ENCODE results near the gene NPHP1.
"Not testable (repeated sequence)": the region's sequence is repeated elsewhere in the genome, so short reads cannot be mapped to it uniquely, and the experiment has no call there.

NPHP1 gene

DNA sequence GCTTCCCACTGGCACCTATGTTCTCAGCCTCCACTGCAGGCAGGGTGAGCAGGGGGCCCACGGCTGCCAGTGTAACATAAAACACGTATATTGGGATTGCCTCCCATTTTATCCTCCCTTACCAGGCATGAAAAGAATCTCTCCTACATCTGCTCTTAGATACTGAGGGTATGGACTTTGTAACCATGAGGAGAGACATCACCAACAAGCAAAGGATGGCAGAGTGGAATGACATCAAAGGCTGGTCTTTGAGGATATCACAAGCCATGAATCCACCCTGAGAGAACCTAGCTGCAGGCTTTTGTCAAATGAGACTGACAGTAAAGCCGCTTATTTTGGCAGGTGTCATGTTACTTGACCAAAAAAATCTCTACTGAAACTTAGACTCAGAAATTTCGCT lies 7.4 kb downstream of the NPHP1 start:
- DNase-seq (ENCODE audit: low spot score), result no peak

GRCh38 chr2:110190169-110190568 lies 14.6 kb downstream of the NPHP1 start:
- DNase-seq (ENCODE audit: low spot score), result not testable (repeated sequence)

DNA sequence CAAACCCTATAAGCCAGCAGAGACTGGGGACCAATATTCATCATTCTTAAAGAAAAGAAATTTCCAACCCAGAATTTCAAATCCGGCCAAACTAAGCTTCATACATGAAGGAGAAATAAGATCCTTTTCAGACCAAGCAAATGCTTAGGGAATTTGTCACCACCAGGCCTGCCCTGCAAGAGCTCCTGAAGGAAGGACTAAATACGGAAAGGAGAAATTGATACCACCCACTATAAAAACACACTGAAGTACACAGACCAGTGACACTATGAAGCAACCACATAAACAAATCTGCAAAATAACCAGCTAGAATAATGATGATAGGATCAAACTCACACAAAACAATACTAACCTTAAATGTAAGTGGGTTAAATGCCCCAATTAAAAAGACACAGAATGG lies 22.4 kb downstream of the NPHP1 start:
- no peak for DNase-seq (ENCODE audit: low spot score)

DNA sequence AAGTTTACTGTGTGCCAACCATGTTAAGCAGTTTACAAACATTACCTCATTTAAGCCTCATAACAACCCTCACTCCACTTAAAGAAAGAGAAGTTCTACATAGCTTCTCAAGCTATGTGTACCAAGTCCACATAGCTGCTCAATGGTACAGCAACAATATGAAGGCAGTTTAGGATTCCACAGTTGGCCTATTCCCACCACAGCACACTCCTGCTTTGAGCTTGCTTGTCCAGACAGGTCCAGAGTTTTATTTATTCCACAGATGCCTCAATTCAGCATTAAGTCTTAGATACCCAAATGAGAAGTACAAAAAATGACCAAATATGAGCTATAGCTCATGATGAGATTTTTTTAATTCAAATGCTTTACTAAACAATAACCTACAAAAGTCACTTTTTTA lies 24.8 kb downstream of the NPHP1 start:
- no peak for DNase-seq (ENCODE audit: low spot score)

- DNase-seq (ENCODE audit: low spot score), result peak; percentile 6
Observed at GRCh38 chr2:110173523-110173922, 31.3 kb downstream of the NPHP1 start.

- no peak for DNase-seq (ENCODE audit: low spot score)
Observed at GRCh38 chr2:110172506-110172905, 32.3 kb downstream of the NPHP1 start.

DNA sequence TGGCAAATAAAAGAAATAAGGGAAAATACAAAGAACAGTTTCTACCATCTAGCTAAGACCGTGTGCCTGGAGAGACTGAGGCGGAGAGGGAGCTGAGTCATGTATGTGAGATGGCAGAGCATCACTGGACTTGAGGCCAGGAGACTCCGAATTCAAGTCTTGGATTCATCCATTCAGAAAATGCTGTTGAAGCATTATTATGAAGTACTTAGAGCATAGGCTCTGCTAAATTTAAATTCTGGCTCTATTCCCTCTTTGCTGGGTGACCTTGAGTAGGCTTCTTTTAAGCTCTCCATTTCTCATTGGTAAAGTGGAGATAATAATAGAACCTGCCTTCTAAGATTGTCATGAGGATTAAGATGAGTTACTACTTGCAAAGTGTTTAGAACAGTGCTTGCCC lies 34.7 kb downstream of the NPHP1 start:
- DNase-seq (ENCODE audit: low spot score), result no peak

DNA sequence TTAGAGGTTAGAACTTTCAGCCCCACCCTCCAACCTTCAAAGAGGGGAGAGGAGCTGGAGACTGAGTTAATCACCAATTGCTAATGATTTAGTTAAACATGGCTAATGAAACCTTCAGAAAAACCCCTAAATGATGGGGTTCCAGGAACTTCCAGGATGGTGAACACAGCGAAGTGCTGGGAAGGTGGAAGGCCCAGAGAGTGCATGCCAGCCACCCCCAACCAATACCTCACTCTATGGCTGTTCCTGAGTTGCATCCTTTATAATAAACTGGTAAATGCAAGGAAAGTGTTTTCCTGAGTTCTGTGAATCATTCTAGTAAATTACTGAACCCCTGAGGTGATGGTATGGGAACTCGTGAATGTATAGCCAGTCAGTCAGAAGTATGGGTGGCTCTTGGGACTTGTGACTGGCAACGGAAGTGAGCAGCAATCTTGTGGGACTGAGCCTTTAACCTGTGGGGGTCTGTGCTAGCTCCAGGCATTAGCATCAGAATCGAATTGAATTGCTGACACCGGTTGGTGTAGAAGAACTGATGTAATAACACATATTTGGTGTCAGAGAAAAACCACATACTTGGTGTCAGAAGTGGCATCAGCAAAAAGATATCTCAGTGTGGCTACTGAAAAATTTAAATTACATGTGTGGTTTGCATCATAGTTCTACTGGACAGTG lies 37.4 kb downstream of the NPHP1 start:
- no peak for DNase-seq (ENCODE audit: low spot score)

DNA sequence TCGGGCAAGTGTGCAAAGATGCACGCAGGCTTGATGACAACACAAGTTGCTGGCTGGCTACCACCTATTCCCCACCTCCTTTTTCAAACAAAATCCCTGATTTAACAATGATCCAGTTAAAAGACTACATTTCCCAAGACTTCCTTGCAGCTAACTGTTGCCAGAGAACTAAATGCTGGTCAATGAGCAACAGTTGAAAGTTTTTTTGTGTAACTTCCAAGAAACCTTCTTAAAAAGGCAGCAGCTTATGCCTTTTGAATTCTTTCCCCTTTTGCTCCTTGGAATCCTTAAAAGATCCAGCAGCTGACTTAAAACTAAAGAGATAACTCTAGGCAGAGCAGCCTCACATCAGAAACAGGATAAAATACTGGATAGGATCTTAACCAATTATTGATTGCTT lies 38.5 kb downstream of the NPHP1 start:
- no peak for DNase-seq (ENCODE audit: low spot score)

DNA sequence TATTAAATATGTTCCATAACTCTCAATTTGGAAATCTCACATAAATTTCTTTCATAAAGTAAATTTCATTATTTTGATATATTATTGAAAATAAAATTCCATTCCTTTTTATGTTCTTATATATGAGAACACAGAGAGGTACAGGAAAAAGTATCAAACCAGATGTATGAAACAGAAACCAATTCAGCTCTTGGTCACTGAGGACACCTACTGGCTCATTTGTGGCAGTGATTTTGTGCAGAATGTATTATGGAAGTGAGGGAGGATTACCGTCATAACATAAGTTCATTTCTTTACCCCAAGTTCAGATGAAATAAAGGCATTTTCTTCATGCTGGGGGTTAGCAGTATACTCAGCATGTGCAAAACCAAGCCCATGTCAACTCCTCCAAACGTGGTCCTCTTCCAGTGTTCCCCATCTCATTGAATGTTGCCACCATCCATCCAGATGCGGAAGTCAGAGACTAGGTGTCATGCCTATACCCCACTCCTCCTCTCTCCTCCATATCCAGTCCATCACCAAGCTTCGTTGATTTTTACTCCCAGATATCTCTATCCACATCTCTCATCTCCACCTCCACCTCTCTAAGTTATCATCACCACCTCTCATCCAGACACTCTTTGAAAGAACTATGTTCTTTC lies 47.5 kb downstream of the NPHP1 start:
- peak; percentile 46 for DNase-seq (ENCODE audit: low spot score)

- not testable (repeated sequence) for DNase-seq (ENCODE audit: low spot score)
Observed at GRCh38 chr2:110154828-110155227, 50.0 kb downstream of the NPHP1 start.

DNA sequence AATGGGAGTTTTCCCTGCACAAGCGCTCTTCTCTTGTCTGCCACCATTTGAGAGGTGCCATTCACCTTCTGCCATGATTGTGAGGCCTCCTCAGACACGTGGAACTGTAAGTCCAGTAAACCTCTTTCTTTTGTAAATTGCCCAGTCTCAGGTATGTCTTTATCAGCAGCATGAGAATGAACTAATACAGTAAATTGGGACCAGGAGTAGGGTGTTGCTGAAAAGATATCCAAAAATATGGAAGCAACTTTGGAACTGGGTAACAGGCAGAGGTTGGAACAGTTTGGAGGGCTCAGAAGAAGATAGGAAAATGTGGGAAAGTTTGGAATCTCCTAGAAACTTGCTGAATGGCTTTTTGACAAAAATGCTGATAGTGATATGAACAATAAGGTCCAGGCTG lies 50.6 kb downstream of the NPHP1 start:
- DNase-seq (ENCODE audit: low spot score), result not testable (repeated sequence)

GRCh38 chr2:110153416-110153815 lies 51.4 kb downstream of the NPHP1 start:
- no peak for DNase-seq (ENCODE audit: low spot score)

- no peak for DNase-seq (ENCODE audit: low spot score)
Observed at GRCh38 chr2:110152943-110153342, 51.9 kb downstream of the NPHP1 start.

DNA sequence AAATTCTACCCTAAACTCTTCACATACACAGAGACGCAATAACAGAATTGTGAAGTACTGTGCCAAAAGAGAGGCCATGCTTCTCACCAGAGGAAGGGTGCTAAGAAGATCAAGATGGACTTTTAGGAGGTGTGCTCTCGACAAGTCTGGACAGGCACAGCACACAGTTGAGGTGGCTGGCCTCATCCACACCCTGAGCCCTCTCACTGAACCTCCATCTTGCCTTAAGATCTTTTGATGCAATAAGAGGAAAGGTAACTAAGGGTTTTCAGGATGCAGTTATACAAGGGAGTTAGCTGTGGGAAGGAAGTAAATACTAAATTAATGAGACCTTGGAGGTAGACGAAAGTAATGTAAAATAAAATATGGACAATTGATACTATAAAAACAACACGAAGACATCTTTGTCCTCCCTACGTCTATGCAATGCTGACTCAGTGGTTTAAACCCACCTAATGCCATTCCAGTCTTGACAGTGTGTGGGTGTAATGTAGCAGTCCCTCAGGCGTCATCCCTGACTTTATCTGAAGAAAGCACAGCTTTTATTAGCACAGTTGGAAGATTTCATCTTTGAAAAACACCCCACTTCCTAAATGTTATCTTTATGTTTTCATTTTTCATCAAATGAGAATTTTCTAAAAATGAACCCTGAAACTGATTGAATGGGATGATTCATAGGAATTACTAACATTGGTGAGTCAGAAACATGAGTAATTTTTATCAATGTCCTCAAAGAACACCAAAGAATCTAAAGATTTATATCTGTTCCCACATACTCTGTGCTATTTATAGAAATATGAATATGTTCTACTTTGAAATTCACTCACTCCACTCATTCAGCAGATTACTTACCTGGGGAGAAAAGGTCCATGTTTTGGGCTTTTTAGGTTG lies 55.2 kb downstream of the NPHP1 start:
- DNase-seq (ENCODE audit: low spot score), result peak; percentile 24

DNA sequence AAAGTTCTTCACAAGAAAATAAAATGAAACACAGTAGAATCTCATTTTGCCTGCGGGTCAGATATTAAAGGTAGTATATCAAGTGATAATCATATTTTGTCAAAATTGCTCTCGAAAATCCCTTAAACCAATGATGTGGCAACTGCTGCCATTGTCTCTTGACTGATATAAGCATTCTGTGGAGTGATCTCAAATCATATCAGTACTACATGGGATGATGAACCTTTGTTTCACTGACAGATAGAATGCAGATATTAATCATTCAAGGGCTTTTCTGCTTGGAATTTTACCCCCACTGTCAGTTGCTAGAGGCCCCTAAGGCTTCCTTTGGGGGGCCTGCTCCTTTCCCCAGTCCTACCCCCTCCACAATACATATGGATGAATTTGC lies 57.9 kb downstream of the NPHP1 start:
- no peak for DNase-seq (ENCODE audit: low spot score)

GRCh38 chr2:110146183-110146944 lies 58.4 kb downstream of the NPHP1 start:
- DNase-seq (ENCODE audit: low spot score), result no peak

DNA sequence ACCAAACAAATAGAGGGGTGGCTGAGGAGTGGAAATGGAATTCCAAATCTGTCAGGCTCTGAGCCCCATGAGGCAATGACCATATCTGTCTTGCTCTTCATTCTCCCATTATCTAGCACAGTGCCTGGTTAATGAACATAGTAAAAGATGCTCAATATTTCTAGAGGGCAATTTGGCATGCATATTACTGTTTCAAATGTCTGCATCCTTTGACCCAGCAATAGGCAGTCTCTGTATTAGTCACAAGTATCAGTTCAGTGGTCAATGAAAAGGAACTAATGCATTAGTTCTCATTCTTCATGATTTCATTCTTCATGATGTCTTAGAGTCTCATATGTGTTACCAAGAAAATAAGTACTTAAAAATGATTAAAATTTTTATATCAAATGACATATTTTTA lies 60.8 kb downstream of the NPHP1 start:
- DNase-seq (ENCODE audit: low spot score), result no peak

GRCh38 chr2:110140401-110140800 lies 64.4 kb downstream of the NPHP1 start:
- DNase-seq (ENCODE audit: low spot score), result no peak

DNA sequence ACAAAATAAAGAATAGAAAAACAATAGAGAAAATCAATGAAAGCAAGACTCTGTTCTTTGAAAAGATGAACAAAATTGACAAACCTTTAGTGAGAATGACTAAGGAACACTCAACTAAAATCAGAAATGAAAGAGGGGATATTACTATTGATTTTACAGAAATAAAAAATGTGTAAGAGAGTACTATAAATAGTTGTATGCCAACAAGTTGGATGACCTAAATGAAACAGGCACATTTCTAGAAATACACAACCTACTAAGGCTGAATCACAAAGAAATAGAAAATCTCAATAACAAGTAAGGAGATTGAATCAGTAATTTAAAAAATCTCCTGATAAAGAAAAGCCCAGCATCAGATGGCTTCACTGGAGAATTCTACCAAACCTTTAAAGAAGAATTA lies 70.8 kb downstream of the NPHP1 start:
- DNase-seq (ENCODE audit: low spot score), result no peak

DNA sequence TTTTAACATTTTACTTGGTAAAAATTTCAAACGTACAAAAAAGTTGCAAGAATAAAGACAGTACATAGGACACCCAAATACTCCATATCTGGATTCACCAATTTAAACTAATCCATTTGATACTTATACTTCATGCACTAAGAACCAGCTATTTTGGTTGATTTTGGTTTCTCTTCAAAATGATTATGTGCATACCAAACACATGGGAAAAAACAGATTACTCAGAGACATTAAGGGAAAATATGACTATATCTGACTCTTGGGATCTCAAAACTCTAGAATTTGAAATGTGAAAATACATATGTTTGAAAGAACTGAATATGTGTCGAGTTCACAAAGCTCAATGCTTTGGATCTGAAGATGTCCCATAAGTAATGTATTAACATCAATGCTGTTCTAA lies 73.6 kb downstream of the NPHP1 start:
- no peak for DNase-seq (ENCODE audit: low spot score)

- DNase-seq (ENCODE audit: low spot score), result no peak
Observed at GRCh38 chr2:110130757-110131156, 74.1 kb downstream of the NPHP1 start.
